GM12878 (cell line): ENCODE results near the gene LRBA. TPM values are rescaled to one million over a fixed set of nuclear protein-coding genes. Genes with fewer than 3 reads are reported as not detected.

Experiments used
- ATAC-seq: fragments of 200-7000 bp; cut with Tn5 transposase; 3 replicates; pipeline ENCODE4 v1.9.1; 2020; ENCODE audit warnings: mild to moderate bottlenecking, moderate library complexity
- BruUV-seq: library from RNA; stranded (reverse); fragments of 400-500 nt; replicated peaks from 2 replicates; lab custom pipeline; 2021; lab: Mats Ljungman, UMichigan
- CTCF ChIA-PET: fragments of 300-600 bp; sonication (Branson Sonifier 250); formaldehyde crosslinking; extraction: SDS; loops from one replicate; lab custom pipeline; 2021; ENCODE audit warnings: inconsistent platforms; lab: Yijun Ruan, JAX
- POLR2A ChIA-PET: fragments of 350-600 bp; formaldehyde crosslinking; extraction: SDS; loops from one replicate; lab custom pipeline; 2021; ENCODE audit warnings: inconsistent platforms; lab: Charles Lee
- RAD21 ChIA-PET: fragments of 300-600 bp; sonication (Branson Sonifier 250); formaldehyde crosslinking; loops from one replicate; lab custom pipeline; 2023; ENCODE audit warnings: antibody characterized with exemption; ENCODE audit not compliant: unreplicated experiment; lab: Charles Lee
- SMC1A ChIA-PET: fragments of 300-600 bp; sonication (Branson Sonifier 250); formaldehyde crosslinking; loops from one replicate; lab custom pipeline; 2023; ENCODE audit not compliant: unreplicated experiment, uncharacterized antibody; lab: Charles Lee
- DNase-seq: peaks from one replicate; pipeline ENCODE4 v3.0.0-alpha.2; 2011; ENCODE audit warnings: low read depth, low spot score
- FAIRE-seq: peaks from 3 replicates; lab custom pipeline; 2011; peaks lifted over from hg19 to GRCh38; lab: Jason Lieb, UNC
- H2AFZ ChIP-seq: 2 replicates; pipeline ENCODE4 v1.6.0; 2011; ENCODE audit warnings: low read depth, low read length, control low read depth; ENCODE audit not compliant: control insufficient read depth
- H3K27ac ChIP-seq: 2 replicates; pipeline ENCODE4 v1.5.1; 2011; ENCODE audit warnings: control low read depth; ENCODE audit not compliant: control insufficient read depth, insufficient read depth
- H3K27me3 ChIP-seq, 2 experiments: replicated peaks in 1 of 2; 2 replicates each; pipeline versions ENCODE4 v1.6.0 to v1.6.1; 2011; ENCODE audit warnings: low read length in 1 of 2; ENCODE audit not compliant: control insufficient read depth in 2 of 2, insufficient read depth in 2 of 2
- H3K36me3 ChIP-seq, 2 experiments: 2 replicates each; pipeline ENCODE4 v1.5.1; 2011; ENCODE audit warnings: low read length in 1 of 2; ENCODE audit not compliant: control insufficient read depth in 2 of 2, insufficient read depth in 2 of 2
- H3K4me1 ChIP-seq: 2 replicates; pipeline ENCODE4 v1.6.1; 2011; ENCODE audit warnings: mild to moderate bottlenecking, low read length, moderate library complexity, mixed read lengths; ENCODE audit not compliant: control insufficient read depth, insufficient read depth
- H3K4me2 ChIP-seq: 2 replicates; pipeline ENCODE4 v1.6.0; 2011; ENCODE audit warnings: control low read depth; ENCODE audit not compliant: control insufficient read depth, insufficient read depth
- H3K4me3 ChIP-seq: fragments of 200-600 bp; sonication (generic); 2 replicates; pipeline ENCODE4 v1.5.1; 2016
- H3K79me2 ChIP-seq: 2 replicates; pipeline ENCODE4 v1.6.0; 2011; ENCODE audit warnings: low read length; ENCODE audit not compliant: control insufficient read depth, insufficient read depth
- H3K9ac ChIP-seq: 2 replicates; pipeline ENCODE4 v1.8.0; 2011; ENCODE audit warnings: low read length, control low read depth, mixed read lengths; ENCODE audit not compliant: control insufficient read depth, insufficient read depth
- H3K9me3 ChIP-seq: replicated peaks from 3 replicates; pipeline ENCODE4 v1.5.1; 2011; ENCODE audit warnings: mild to moderate bottlenecking, low read length; ENCODE audit not compliant: control insufficient read depth, insufficient read depth
- H4K20me1 ChIP-seq: 2 replicates; pipeline ENCODE4 v1.6.0; 2011; ENCODE audit not compliant: control insufficient read depth, insufficient read depth
- CEBPB ChIP-seq, 2 experiments: fragments of 150-350 bp in 1 of 2; IDR thresholded peaks; 2 replicates each; pipeline ENCODE4 v1.6.1; 2012 to 2014; ENCODE audit warnings: low read depth in 2 of 2, low read length in 2 of 2, borderline replicate concordance in 1 of 2, inconsistent platforms in 1 of 2
- GATAD2B ChIP-seq: fragments of 450-650 bp; conservative IDR thresholded peaks from 2 replicates; pipeline ENCODE4 v1.6.1; 2017; ENCODE audit warnings: low read depth, mild to moderate bottlenecking, moderate library complexity
- IKZF2 ChIP-seq, 2 experiments: fragments of 450-650 bp; IDR thresholded peaks; 2 replicates each; pipeline ENCODE4 v1.6.1; 2017; ENCODE audit warnings: mild to moderate bottlenecking in 2 of 2, moderate library complexity in 2 of 2
- MEF2A ChIP-seq: IDR thresholded peaks from 2 replicates; pipeline ENCODE4 v1.6.1; 2011; ENCODE audit warnings: low read depth, mild to moderate bottlenecking, low read length, moderate library complexity; ENCODE audit not compliant: insufficient read depth
- NBN ChIP-seq: fragments of 450-650 bp; IDR thresholded peaks from 2 replicates; pipeline ENCODE4 v1.6.1; 2016
- NR2C1 ChIP-seq: fragments of 450-650 bp; IDR thresholded peaks from 2 replicates; pipeline ENCODE4 v1.6.1; 2017; ENCODE audit warnings: antibody characterized with exemption, mild to moderate bottlenecking, moderate library complexity
- POLR2A ChIP-seq: IDR thresholded peaks from 2 replicates; pipeline ENCODE4 v1.6.1; 2011; ENCODE audit warnings: low read depth, mild to moderate bottlenecking, low read length
- ZNF622 ChIP-seq: fragments of 450-650 bp; IDR thresholded peaks from 2 replicates; pipeline ENCODE4 v1.6.1; 2017; ENCODE audit warnings: mild to moderate bottlenecking, inconsistent platforms
- WGBS: methylation state at CpG from one replicate; pipeline ENCODE4 v1.1.6; 2016; ENCODE audit warnings: low lambda C conversion rate; ENCODE audit not compliant: insufficient replicate concordance, insufficient coverage; ENCODE audit errors: missing lambda C conversion rate; 5-methylcytosine and 5-hydroxymethylcytosine counted together
- in situ Hi-C: fragments of 300-500 bp; cut with MboI; formaldehyde crosslinking; loops from 9 replicates; pipeline ENCODE4 v1.14.3; 2018; ENCODE audit warnings: mixed read lengths
- intact Hi-C: fragments of 100-400 bp; cut with micrococcal nuclease; formaldehyde crosslinking; loops from one replicate; pipeline ENCODE4 v1.14.2; 2022; ENCODE audit not compliant: unreplicated experiment
- polyA plus RNA-seq, 11 experiments: library from polyadenylated mRNA; depleted of rRNA in 4 of 11; unstranded in 6 of 11; stranded (reverse) in 5 of 11; fragments of >200 nt; fragmentation: Nextera tagmentation in 4 of 11; fragmentation: Illumina TruSeq in 1 of 11; extraction: Ambion mirVana in 4 of 11; extraction: Trizol in 1 of 11; gene quantifications; 1 replicate in 1 of 11; 2 replicates in 10 of 11; pipeline versions ENCODE4 v1.2.1 to v1.2.3, GENCODE V29; 2011 to 2016; ENCODE audit warnings: inconsistent platforms in 2 of 11, missing spikeins in 2 of 11, low read depth in 1 of 11
- total RNA-seq, 4 experiments: library from RNA; depleted of rRNA in 3 of 4; stranded (reverse); fragments of >200 nt in 3 of 4; fragmentation: Illumina TruSeq in 1 of 4; extraction: Trizol in 1 of 4; gene quantifications; 2 replicates each; pipeline versions ENCODE4 v1.2.1 to v1.2.3, GENCODE V29; 2013 to 2021
- TF ChIP-seq, protein P1 (sequence below): fragments of 450-650 bp; IDR thresholded peaks from 2 replicates; pipeline ENCODE4 v1.6.1; 2016; ENCODE audit warnings: mild to moderate bottlenecking, moderate library complexity, borderline replicate concordance
- TF ChIP-seq, protein P2 (sequence below): fragments of 450-650 bp; IDR thresholded peaks from 2 replicates; pipeline ENCODE4 v1.6.1; 2017; ENCODE audit warnings: mild to moderate bottlenecking, moderate library complexity

Gene LRBA
- total and polyA plus RNA-seq, 10 of the 15 experiments (the other 5 are each of a cell fraction or from before 2014, with no cell fraction given) = 20.3 to 93.4 (median 55.0) TPM

DNA sequence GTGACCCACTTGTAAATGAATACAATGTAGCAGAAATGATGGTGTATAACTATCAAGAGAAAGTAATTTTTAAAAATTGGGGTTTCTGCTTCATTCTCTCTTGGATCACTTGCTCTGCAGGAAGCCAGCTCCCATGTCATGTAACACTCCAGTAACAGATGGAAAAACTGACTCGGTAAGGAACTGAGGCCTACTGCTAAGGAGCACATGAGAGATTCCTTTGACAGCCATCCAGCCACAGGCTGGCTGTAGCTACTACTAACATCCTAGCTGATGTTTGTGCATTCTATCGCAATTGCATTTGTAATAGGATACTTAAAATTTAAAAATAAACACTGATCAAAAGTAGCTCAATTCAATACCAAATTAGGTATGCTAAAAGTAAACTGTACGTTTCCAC is 535.4 kb downstream of the LRBA start (continued):
- TF ChIP-seq, protein P1, sequence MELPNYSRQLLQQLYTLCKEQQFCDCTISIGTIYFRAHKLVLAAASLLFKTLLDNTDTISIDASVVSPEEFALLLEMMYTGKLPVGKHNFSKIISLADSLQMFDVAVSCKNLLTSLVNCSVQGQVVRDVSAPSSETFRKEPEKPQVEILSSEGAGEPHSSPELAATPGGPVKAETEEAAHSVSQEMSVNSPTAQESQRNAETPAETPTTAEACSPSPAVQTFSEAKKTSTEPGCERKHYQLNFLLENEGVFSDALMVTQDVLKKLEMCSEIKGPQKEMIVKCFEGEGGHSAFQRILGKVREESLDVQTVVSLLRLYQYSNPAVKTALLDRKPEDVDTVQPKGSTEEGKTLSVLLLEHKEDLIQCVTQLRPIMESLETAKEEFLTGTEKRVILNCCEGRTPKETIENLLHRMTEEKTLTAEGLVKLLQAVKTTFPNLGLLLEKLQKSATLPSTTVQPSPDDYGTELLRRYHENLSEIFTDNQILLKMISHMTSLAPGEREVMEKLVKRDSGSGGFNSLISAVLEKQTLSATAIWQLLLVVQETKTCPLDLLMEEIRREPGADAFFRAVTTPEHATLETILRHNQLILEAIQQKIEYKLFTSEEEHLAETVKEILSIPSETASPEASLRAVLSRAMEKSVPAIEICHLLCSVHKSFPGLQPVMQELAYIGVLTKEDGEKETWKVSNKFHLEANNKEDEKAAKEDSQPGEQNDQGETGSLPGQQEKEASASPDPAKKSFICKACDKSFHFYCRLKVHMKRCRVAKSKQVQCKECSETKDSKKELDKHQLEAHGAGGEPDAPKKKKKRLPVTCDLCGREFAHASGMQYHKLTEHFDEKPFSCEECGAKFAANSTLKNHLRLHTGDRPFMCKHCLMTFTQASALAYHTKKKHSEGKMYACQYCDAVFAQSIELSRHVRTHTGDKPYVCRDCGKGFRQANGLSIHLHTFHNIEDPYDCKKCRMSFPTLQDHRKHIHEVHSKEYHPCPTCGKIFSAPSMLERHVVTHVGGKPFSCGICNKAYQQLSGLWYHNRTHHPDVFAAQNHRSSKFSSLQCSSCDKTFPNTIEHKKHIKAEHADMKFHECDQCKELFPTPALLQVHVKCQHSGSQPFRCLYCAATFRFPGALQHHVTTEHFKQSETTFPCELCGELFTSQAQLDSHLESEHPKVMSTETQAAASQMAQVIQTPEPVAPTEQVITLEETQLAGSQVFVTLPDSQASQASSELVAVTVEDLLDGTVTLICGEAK = no peak
- TF ChIP-seq MEF2A = no peak
- no peak for TF ChIP-seq GATAD2B

DNA sequence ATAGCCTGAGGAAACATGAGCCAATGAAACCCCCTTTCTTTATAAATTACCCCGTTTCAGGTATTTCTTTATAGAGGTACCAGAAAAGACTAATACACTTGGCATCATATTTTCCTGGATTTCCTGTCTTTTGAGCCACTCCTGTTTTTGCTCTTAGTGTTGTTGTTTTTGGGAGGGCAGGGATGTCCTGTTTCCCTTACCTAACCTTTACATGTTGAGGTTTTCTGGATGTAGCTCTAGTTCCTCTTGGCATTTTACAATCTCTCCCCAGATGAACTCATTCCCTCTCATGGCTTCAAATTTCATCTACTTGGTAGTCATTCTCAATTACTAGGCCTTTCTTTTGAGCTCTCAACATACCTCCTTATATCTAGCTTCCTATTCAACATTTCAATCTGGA is 537.2 kb downstream of the LRBA start:
- Histone ChIP-seq H4K20me1 (no peaks in the 10 kb centered on the region), H3K4me2 (no peak overlapping the region), H3K4me3 (no peak overlapping the region), H3K27me3 (no peaks in the 10 kb centered on the region), H3K4me1 (no peaks in the 10 kb centered on the region), H3K9ac (no peak overlapping the region), H3K9me3 (peaks cover 2% of the 10 kb centered on the region; the same call in 2 of the 3 replicates), H2AFZ (no peak overlapping the region), H3K36me3 (no peaks in the 10 kb centered on the region), H3K79me2 (no peaks in the 10 kb centered on the region), H3K27ac (no peak overlapping the region)
- no TSS peak for BruUV-seq
- FAIRE-seq (no peak), ATAC-seq (no peak), DNase-seq (no peak)
- intact Hi-C loops = no loop called here
- POLR2A ChIA-PET = no interaction called here
- RAD21 ChIA-PET = no interaction called here
- TF ChIP-seq, protein P2, sequence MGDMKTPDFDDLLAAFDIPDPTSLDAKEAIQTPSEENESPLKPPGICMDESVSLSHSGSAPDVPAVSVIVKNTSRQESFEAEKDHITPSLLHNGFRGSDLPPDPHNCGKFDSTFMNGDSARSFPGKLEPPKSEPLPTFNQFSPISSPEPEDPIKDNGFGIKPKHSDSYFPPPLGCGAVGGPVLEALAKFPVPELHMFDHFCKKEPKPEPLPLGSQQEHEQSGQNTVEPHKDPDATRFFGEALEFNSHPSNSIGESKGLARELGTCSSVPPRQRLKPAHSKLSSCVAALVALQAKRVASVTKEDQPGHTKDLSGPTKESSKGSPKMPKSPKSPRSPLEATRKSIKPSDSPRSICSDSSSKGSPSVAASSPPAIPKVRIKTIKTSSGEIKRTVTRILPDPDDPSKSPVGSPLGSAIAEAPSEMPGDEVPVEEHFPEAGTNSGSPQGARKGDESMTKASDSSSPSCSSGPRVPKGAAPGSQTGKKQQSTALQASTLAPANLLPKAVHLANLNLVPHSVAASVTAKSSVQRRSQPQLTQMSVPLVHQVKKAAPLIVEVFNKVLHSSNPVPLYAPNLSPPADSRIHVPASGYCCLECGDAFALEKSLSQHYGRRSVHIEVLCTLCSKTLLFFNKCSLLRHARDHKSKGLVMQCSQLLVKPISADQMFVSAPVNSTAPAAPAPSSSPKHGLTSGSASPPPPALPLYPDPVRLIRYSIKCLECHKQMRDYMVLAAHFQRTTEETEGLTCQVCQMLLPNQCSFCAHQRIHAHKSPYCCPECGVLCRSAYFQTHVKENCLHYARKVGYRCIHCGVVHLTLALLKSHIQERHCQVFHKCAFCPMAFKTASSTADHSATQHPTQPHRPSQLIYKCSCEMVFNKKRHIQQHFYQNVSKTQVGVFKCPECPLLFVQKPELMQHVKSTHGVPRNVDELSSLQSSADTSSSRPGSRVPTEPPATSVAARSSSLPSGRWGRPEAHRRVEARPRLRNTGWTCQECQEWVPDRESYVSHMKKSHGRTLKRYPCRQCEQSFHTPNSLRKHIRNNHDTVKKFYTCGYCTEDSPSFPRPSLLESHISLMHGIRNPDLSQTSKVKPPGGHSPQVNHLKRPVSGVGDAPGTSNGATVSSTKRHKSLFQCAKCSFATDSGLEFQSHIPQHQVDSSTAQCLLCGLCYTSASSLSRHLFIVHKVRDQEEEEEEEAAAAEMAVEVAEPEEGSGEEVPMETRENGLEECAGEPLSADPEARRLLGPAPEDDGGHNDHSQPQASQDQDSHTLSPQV = no peak
- TF ChIP-seq NR2C1 (no peak), NBN (no peak), IKZF2 (IDR thresholded peaks at IDR 0.05) (no peak), POLR2A (no peak), CEBPB (IDR thresholded peaks at IDR 0.05; ENCODE audit: borderline replicate concordance in 1 of 2, low read depth in 2 of 2, low read length in 2 of 2) (no peak), ZNF622 (no peak)
- in situ Hi-C loops = no loop called here
- SMC1A ChIA-PET = interaction anchor here (0.6 to 1.5 kb wide), 4 partner anchors 12 to 1383 kb away, joined by 3 to 4 read pairs (median 3); no protein-coding TSS in a partner anchor
- 95% methylated on average over 1 of the region's 1 CpG for WGBS
- CTCF ChIA-PET = interaction anchor here (0.7 to 1.3 kb wide), 4 partner anchors 16 to 389 kb away, joined by 3 read pairs; no protein-coding TSS in a partner anchor
